ENCODE results near the gene CNTROB.

Gene CNTROB

DNA sequence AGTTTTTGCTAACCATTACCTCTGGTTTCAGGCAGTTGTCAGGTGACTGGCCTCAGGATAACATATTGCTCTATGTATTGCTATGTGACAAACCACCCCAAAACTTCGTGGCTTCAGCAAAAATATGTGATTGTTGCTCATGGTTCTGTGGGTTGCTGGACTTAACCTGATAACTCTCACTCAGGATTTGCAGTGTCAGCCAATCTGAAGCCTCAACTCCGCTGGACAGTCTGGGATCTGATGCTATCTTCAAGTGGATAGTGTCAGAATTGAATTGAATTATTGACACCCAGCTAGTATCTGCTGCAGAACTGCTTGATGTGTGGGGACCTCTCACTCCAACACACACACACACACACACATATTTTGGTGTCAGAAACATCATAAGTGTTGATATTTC, 35.7 kb downstream of the CNTROB start:
- Histone ChIP-seq H3K36me3 (ENCODE audit: insufficient read depth, low read length) (no peaks in the 10 kb centered on the region), H3K27ac (ENCODE audit: low read depth, low read length) (no peak overlapping the region), H3K79me2 (ENCODE audit: control insufficient read depth, insufficient read depth, low read length, unreplicated experiment) (no peaks in the 10 kb centered on the region), H2AFZ (ENCODE audit: low read length, unreplicated experiment) (no peak overlapping the region), H3K4me1 (ENCODE audit: control insufficient read depth, insufficient read depth, low read length, unreplicated experiment) (no peaks in the 10 kb centered on the region), H3K4me3 (ENCODE audit: low read depth, low read length) (no peak overlapping the region), H3K27me3 (ENCODE audit: insufficient read depth, low read length) (no peaks in the 10 kb centered on the region)

DNA sequence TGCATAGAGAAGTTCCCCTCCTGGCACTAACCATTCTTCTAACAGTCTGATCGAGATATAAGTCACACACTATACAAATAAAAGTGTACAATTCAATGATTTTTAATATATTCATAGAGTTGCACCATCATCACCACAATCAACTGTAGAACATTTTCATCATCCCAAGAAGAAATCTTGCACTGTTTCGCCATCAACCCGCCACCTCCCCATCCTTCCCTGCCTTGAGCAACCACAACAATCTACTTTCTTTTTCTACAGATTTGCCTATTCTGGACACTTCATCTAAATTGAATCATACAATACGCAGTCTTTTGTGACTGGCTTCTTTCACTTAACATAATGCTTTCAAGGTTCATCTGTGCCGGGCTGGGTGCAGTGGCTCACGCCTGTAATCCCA, 37.4 kb downstream of the CNTROB start:
- no peak overlapping the region for H3K4me3 ChIP-seq (ENCODE audit: low read depth, low read length)
- no peak overlapping the region for H3K27ac ChIP-seq (ENCODE audit: low read depth, low read length)
- H3K36me3 ChIP-seq (ENCODE audit: insufficient read depth, low read length), result no peaks in the 10 kb centered on the region
- H3K79me2 ChIP-seq (ENCODE audit: control insufficient read depth, insufficient read depth, low read length, unreplicated experiment), result no peaks in the 10 kb centered on the region
- H3K27me3 ChIP-seq (ENCODE audit: insufficient read depth, low read length), result no peaks in the 10 kb centered on the region
- H3K4me1 ChIP-seq (ENCODE audit: control insufficient read depth, insufficient read depth, low read length, unreplicated experiment), result no peaks in the 10 kb centered on the region
- no peak overlapping the region for H2AFZ ChIP-seq (ENCODE audit: low read length, unreplicated experiment)

DNA sequence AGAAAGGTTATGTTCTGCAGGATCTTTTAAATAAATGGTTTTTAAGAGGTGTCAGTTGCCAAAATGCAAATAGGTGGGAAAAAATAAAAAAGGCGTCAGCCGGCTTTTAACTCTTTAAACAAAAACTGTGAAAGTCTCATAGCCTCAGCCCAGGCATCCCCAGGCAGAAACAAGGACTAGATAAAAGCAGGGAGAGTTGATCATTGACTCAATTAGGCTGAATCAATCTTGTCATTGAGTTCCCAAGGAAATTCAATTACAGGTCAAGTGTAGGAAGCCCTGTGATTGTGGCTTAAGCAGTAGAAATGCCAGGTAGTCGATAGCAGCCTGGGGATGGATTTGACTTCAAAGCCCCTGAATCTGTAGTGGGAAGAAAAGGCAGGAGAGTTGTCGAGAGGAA, 39.6 kb downstream of the CNTROB start:
- H3K36me3 ChIP-seq (ENCODE audit: insufficient read depth, low read length), result no peaks in the 10 kb centered on the region
- H3K4me1 ChIP-seq (ENCODE audit: control insufficient read depth, insufficient read depth, low read length, unreplicated experiment), result no peaks in the 10 kb centered on the region
- no peak overlapping the region for H2AFZ ChIP-seq (ENCODE audit: low read length, unreplicated experiment)
- H3K79me2 ChIP-seq (ENCODE audit: control insufficient read depth, insufficient read depth, low read length, unreplicated experiment), result no peaks in the 10 kb centered on the region
- H3K4me3 ChIP-seq (ENCODE audit: low read depth, low read length), result no peak overlapping the region
- no peaks in the 10 kb centered on the region for H3K27me3 ChIP-seq (ENCODE audit: insufficient read depth, low read length)
- H3K27ac ChIP-seq (ENCODE audit: low read depth, low read length), result no peak overlapping the region

DNA sequence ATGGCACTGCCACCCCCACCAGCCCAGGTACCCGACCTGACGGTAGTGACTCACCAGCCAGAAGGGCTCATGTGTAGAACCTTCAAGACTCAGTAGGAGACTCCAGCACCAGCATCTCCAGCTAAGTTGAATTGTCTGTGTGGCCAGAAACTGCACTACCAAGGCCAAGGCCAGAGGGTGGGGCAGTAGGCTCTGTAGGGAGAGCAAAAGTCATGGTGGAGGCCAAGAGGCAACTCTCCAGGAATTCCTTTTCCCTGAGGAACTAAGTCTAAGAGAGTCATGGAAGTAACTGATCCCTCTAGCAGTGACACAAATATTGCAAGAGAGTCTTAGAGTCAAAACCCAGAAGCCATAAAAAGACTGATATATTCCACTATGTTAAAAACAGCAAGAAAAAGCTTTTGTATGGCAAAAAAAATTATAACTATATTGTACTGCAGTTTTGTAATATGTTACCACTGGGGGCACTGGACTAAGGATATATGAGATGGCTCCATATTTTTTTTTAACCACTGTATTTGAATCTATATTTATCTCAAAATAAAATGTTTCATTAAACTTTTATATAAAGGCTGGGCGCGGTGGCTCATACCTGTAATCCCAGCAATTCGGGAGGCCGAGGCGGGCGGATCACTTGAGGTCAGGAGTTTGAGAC, 40.3 kb downstream of the CNTROB start:
- H2AFZ ChIP-seq (ENCODE audit: low read length, unreplicated experiment), result no peak overlapping the region
- H3K4me1 ChIP-seq (ENCODE audit: control insufficient read depth, insufficient read depth, low read length, unreplicated experiment), result no peaks in the 10 kb centered on the region
- H3K36me3 ChIP-seq (ENCODE audit: insufficient read depth, low read length), result no peaks in the 10 kb centered on the region
- no peak overlapping the region for H3K4me3 ChIP-seq (ENCODE audit: low read depth, low read length)
- H3K27me3 ChIP-seq (ENCODE audit: insufficient read depth, low read length), result no peaks in the 10 kb centered on the region
- no peaks in the 10 kb centered on the region for H3K79me2 ChIP-seq (ENCODE audit: control insufficient read depth, insufficient read depth, low read length, unreplicated experiment)
- no peak overlapping the region for H3K27ac ChIP-seq (ENCODE audit: low read depth, low read length)

DNA sequence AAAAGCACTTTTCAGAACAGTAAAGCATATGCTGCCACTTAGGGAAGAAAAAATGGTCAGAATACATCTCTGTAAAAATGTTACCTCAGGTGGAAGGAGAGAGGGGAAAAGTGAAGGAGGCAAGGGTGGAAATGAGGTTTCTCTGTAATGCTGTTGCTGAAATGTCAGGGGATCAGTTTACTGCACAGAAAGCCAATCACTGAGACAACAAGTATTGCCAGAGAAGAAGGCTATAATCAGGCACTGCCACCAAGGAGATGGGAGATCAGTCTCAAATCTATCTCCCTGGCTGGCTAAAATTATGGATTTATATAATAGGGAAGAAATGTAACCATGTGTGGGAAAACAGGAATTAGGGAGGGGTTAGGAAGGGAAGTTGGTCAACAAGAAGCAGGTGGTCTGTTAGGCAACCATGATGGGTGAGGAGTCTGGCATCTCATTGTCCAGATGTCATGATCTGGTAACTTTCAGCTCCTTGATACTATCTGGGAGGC, 42.7 kb downstream of the CNTROB start:
- H3K27me3 ChIP-seq (ENCODE audit: insufficient read depth, low read length), result no peaks in the 10 kb centered on the region
- no peak overlapping the region for H2AFZ ChIP-seq (ENCODE audit: low read length, unreplicated experiment)
- H3K36me3 ChIP-seq (ENCODE audit: insufficient read depth, low read length), result no peaks in the 10 kb centered on the region
- H3K4me1 ChIP-seq (ENCODE audit: control insufficient read depth, insufficient read depth, low read length, unreplicated experiment), result no peaks in the 10 kb centered on the region
- H3K27ac ChIP-seq (ENCODE audit: low read depth, low read length), result no peak overlapping the region
- no peaks in the 10 kb centered on the region for H3K79me2 ChIP-seq (ENCODE audit: control insufficient read depth, insufficient read depth, low read length, unreplicated experiment)
- H3K4me3 ChIP-seq (ENCODE audit: low read depth, low read length), result no peak overlapping the region

DNA sequence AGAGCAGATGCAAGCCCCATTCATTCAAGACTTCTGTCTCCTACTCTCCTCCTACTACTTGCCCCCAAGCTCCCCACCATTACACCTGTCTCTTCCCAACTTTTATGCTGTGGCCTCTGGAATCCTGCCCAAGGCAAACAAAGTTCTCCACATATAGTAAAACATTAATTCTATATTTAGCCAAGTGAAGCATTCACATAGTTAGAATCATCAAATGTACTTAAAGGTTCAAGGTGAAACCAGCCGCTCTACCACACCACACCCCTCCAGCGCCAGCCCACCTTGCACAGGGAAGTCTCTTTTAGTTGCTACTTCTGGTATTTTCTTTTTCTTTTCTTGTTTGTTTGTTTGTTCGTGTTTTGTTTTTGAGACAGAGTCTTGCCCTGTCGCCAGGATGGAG, 45.0 kb downstream of the CNTROB start:
- Histone ChIP-seq H3K27me3 (ENCODE audit: insufficient read depth, low read length) (no peaks in the 10 kb centered on the region), H3K79me2 (ENCODE audit: control insufficient read depth, insufficient read depth, low read length, unreplicated experiment) (no peaks in the 10 kb centered on the region), H3K4me1 (ENCODE audit: control insufficient read depth, insufficient read depth, low read length, unreplicated experiment) (peaks cover 7% of the 10 kb centered on the region), H3K4me3 (ENCODE audit: low read depth, low read length) (no peak overlapping the region), H3K27ac (ENCODE audit: low read depth, low read length) (no peak overlapping the region), H2AFZ (ENCODE audit: low read length, unreplicated experiment) (no peak overlapping the region), H3K36me3 (ENCODE audit: insufficient read depth, low read length) (no peaks in the 10 kb centered on the region)

DNA sequence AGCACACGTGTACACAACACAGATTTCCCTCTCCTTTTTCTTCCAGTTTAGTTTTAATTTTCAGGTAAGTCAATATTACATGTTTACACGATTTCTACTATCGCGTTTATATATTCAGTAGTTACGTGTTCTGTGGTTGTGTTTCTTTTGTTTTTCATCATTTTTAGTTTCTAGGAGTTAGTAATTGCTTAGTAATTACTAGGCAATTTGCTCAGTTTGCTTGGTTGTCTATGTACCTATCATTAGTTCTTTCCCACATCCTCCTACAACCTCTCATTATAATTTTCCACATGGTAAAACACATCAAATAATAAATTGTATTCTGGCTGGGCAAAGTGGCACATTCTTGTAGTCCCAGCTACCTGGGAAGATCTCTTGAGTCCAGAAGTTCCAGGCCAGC, 45.8 kb downstream of the CNTROB start:
- Histone ChIP-seq H3K79me2 (ENCODE audit: control insufficient read depth, insufficient read depth, low read length, unreplicated experiment) (no peaks in the 10 kb centered on the region), H3K27me3 (ENCODE audit: insufficient read depth, low read length) (no peaks in the 10 kb centered on the region), H3K4me3 (ENCODE audit: low read depth, low read length) (no peak overlapping the region), H3K27ac (ENCODE audit: low read depth, low read length) (no peak overlapping the region), H2AFZ (ENCODE audit: low read length, unreplicated experiment) (no peak overlapping the region), H3K36me3 (ENCODE audit: insufficient read depth, low read length) (no peaks in the 10 kb centered on the region), H3K4me1 (ENCODE audit: control insufficient read depth, insufficient read depth, low read length, unreplicated experiment) (peaks cover 7% of the 10 kb centered on the region)

DNA sequence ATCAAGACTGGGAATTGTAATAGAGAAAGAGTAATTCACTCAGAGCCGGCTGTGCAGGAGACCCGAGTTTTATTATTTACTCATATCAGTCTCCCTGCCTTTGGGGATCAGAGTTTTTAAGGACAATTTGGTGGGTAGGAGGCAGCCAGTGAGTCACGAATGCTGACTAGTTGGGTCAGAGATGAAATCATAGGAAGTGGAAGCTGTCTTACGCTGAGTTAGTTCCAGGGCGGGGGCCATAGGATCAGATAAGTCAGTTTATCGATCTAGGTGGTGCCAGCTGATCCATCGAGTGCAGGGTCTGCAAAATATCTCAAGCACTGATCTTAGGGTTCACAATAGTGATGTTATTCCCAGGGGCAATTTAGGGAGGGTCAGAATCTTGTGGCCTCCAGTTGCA, 50.2 kb downstream of the CNTROB start:
- H3K4me1 ChIP-seq (ENCODE audit: control insufficient read depth, insufficient read depth, low read length, unreplicated experiment), result peaks cover 7% of the 10 kb centered on the region
- no peaks in the 10 kb centered on the region for H3K36me3 ChIP-seq (ENCODE audit: insufficient read depth, low read length)
- peak overlapping the region; percentile 38 for H3K4me3 ChIP-seq (ENCODE audit: low read depth, low read length)
- peak overlapping the region; percentile 40 for H3K27ac ChIP-seq (ENCODE audit: low read depth, low read length)
- peak overlapping the region; percentile 26 for H2AFZ ChIP-seq (ENCODE audit: low read length, unreplicated experiment)
- no peaks in the 10 kb centered on the region for H3K79me2 ChIP-seq (ENCODE audit: control insufficient read depth, insufficient read depth, low read length, unreplicated experiment)
- H3K27me3 ChIP-seq (ENCODE audit: insufficient read depth, low read length), result no peaks in the 10 kb centered on the region

DNA sequence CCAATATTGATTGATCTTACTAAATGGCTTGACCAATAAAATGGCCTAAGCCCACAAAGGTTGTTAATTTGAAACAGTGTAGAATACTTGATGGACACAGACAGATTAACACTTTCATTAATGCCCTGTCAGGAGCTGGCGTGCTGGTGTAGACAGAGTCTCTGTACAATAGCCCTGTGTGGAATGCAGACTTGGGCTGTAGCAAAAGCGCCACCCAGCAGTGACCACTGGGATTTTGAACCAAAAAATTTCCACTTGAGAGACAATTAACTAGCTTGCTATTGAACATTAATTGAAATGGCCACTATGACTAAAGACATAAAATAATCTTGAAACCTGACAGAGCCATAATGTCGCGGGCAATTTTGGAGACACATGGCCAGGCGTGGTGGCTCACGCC, 50.7 kb downstream of the CNTROB start:
- Histone ChIP-seq H2AFZ (ENCODE audit: low read length, unreplicated experiment) (peak overlapping the region; percentile 26), H3K27ac (ENCODE audit: low read depth, low read length) (peak overlapping the region; percentile 40), H3K4me3 (ENCODE audit: low read depth, low read length) (peak overlapping the region; percentile 38), H3K79me2 (ENCODE audit: control insufficient read depth, insufficient read depth, low read length, unreplicated experiment) (no peaks in the 10 kb centered on the region), H3K27me3 (ENCODE audit: insufficient read depth, low read length) (no peaks in the 10 kb centered on the region), H3K4me1 (ENCODE audit: control insufficient read depth, insufficient read depth, low read length, unreplicated experiment) (peaks cover 7% of the 10 kb centered on the region), H3K36me3 (ENCODE audit: insufficient read depth, low read length) (no peaks in the 10 kb centered on the region)

DNA sequence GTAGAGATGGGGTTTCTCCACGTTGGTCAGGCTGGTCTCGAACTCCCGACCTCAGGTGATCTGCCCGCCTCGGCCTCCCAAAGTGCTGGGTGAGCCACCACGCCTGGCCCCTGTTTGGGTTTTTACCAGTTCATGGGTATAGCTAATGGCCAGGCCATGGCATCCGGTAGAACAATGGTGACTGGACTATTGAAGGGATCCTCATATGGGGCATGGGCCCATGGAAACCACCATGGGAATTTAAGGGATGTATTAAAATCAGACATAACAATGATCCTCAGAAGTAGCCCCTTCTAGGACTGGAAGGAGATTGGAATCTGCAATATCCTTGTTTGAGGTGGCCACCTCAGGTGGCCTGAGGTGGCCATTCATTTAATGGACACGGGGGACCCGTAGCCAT, 52.9 kb downstream of the CNTROB start:
- H3K27me3 ChIP-seq (ENCODE audit: insufficient read depth, low read length), result no peaks in the 10 kb centered on the region
- H2AFZ ChIP-seq (ENCODE audit: low read length, unreplicated experiment), result no peak overlapping the region
- no peak overlapping the region for H3K4me3 ChIP-seq (ENCODE audit: low read depth, low read length)
- H3K27ac ChIP-seq (ENCODE audit: low read depth, low read length), result no peak overlapping the region
- H3K36me3 ChIP-seq (ENCODE audit: insufficient read depth, low read length), result no peaks in the 10 kb centered on the region
- H3K79me2 ChIP-seq (ENCODE audit: control insufficient read depth, insufficient read depth, low read length, unreplicated experiment), result no peaks in the 10 kb centered on the region
- H3K4me1 ChIP-seq (ENCODE audit: control insufficient read depth, insufficient read depth, low read length, unreplicated experiment), result peaks cover 7% of the 10 kb centered on the region

DNA sequence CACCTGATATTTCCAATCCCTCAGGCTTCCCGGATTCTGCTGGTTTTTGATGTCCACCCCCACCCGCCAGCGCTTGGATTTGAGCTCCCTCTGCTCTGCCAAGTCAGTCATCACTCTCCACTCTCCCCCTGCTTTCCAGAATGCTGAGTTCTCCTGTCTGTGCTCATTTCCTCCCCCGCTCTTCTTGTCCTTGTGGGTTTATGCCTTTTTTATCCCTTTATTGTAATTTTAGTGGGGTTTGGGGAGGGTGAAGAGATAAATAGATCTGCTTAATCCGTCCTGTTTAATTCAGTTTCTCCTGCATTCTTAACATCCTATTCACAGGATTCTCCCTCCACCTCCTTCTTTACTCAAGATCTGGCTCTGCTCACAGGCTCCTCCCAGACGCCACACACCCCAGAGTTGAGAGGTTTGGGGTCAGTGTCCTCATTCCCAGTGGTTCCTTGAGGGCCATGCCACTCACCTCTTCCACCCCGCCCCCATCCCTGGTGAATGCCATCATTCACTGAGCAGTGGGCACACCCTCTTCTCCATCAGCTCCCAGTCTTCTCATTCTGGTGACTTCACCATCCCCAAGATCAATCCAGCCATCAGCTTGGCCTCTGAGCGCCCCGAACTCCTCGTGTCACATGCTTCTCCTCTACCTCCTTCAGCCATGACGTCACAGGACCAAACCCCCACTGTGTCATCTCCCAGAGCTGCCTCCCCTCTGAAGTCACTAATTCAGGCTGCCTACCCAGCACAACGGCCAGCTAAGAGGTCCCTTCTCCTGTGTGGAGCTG, 55.3 kb downstream of the CNTROB start:
- H3K79me2 ChIP-seq (ENCODE audit: control insufficient read depth, insufficient read depth, low read length, unreplicated experiment), result no peaks in the 10 kb centered on the region
- no peak overlapping the region for H3K4me3 ChIP-seq (ENCODE audit: low read depth, low read length)
- no peak overlapping the region for H3K27ac ChIP-seq (ENCODE audit: low read depth, low read length)
- H3K27me3 ChIP-seq (ENCODE audit: insufficient read depth, low read length), result no peaks in the 10 kb centered on the region
- no peaks in the 10 kb centered on the region for H3K36me3 ChIP-seq (ENCODE audit: insufficient read depth, low read length)
- H3K4me1 ChIP-seq (ENCODE audit: control insufficient read depth, insufficient read depth, low read length, unreplicated experiment), result no peaks in the 10 kb centered on the region
- no peak overlapping the region for H2AFZ ChIP-seq (ENCODE audit: low read length, unreplicated experiment)

Measured in ACC112 (cell line).